ENCODE results near the gene COPS3. TPM values are rescaled to one million over a fixed set of nuclear protein-coding genes. Genes with fewer than 3 reads are reported as not detected.

The COPS3 gene
- total and polyA plus RNA-seq, 2 donors: 56.6 to 105 TPM

DNA sequence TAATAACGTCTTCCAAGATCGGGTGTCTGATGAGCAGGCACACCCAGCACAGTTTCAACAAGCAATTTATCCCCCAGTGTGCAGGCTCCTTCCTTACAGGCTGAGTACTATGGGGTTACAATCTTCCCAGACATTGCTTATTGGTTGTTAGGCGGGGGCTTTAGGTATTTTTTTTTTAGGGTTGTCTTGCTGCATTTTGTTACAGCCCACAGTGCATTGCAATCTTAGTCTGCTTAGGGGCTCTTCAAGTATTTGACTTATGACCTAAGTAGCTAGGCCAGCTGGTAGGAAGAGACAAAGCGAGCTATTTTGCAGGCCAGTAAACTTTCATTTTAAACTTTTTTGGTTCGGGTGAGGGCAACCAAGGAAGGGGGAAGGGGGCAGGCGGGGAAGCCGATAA, 80.7 kb downstream of the COPS3 start:
- peak overlapping the region in 1 of 2 donors; percentile 5 for H3K27ac ChIP-seq (ENCODE audit: low read depth in 1 of 2, low read length in 1 of 2)
- H3K4me3 ChIP-seq (ENCODE audit: low read length in 2 of 2): no peak overlapping the region
- DNase-seq (ENCODE audit: low read depth in 6 of 9, low spot score in 9 of 9): no peak
- no peaks in the 10 kb centered on the region for H3K36me3 ChIP-seq (ENCODE audit: control insufficient read depth in 2 of 2, insufficient read depth in 2 of 2, low read length in 1 of 2)
- H3K9me3 ChIP-seq (ENCODE audit: control insufficient read depth in 2 of 2, insufficient read depth in 1 of 2, low read length in 1 of 2): no peaks in the 10 kb centered on the region
- 94% methylated on average over 7 of the region's 7 CpGs for WGBS
- H3K27me3 ChIP-seq (ENCODE audit: control insufficient read depth in 2 of 2, insufficient read depth in 1 of 2, low read length in 1 of 2): peaks cover 0 to 12% of the 10 kb centered on the region in 2 donors
- H3K4me1 ChIP-seq (ENCODE audit: control insufficient read depth in 2 of 2, insufficient read depth in 2 of 2, low read length in 2 of 2): peaks cover 5 to 8% of the 10 kb centered on the region in 2 donors

DNA sequence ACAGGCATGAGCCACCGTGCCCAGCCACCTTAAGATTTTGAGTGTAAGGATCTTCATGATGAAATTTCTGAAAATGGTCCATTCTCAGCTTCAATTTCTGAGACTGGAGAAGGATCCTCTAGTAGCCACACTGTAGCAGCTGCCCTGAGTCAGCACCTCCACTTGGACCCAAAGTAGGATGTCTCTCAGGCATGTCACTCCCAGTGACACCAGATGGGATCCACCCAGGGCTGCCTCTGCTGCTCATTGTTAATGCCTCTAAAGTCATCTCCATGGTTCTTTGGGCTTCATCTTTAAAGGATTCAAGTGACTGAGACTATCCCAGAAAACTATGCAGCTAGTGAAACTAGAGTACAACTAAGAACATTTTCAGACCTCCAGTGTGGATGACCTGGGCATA, 82.8 kb downstream of the COPS3 start:
- Histone ChIP-seq H3K36me3 (ENCODE audit: control insufficient read depth in 2 of 2, insufficient read depth in 2 of 2, low read length in 1 of 2) (no peaks in the 10 kb centered on the region), H3K9me3 (ENCODE audit: control insufficient read depth in 2 of 2, insufficient read depth in 1 of 2, low read length in 1 of 2) (no peaks in the 10 kb centered on the region), H3K4me3 (ENCODE audit: low read length in 2 of 2) (no peak overlapping the region), H3K27me3 (ENCODE audit: control insufficient read depth in 2 of 2, insufficient read depth in 1 of 2, low read length in 1 of 2) (no peaks in the 10 kb centered on the region), H3K27ac (ENCODE audit: low read depth in 1 of 2, low read length in 1 of 2) (no peak overlapping the region), H3K4me1 (ENCODE audit: control insufficient read depth in 2 of 2, insufficient read depth in 2 of 2, low read length in 2 of 2) (no peaks in the 10 kb centered on the region)
- WGBS: 98% methylated on average over 1 of the region's 1 CpG
- no peak for DNase-seq (ENCODE audit: low read depth in 6 of 9, low spot score in 9 of 9)

DNA sequence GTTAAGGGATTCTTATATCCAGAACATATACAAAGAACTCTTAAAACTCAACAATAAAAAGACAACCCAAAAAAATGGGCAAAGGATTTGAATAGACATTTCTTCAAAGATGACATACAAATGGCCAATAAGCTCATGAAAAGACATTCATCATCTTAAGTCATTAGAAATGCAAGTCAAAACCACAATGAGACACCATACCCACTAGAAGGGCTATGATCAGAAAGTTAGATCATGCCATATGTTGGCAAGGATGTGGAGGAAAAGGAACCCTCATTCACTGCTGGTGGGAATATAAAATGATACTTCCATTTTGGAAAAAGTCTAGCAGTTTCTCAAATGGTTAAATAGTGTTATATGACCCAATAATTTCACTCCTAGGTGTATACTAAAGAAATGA, 84.3 kb downstream of the COPS3 start:
- H3K9me3 ChIP-seq (ENCODE audit: control insufficient read depth in 2 of 2, insufficient read depth in 1 of 2, low read length in 1 of 2): no peaks in the 10 kb centered on the region
- DNase-seq (ENCODE audit: low read depth in 6 of 9, low spot score in 9 of 9): no peak
- H3K4me1 ChIP-seq (ENCODE audit: control insufficient read depth in 2 of 2, insufficient read depth in 2 of 2, low read length in 2 of 2): no peaks in the 10 kb centered on the region
- no peak overlapping the region for H3K4me3 ChIP-seq (ENCODE audit: low read length in 2 of 2)
- H3K27me3 ChIP-seq (ENCODE audit: control insufficient read depth in 2 of 2, insufficient read depth in 1 of 2, low read length in 1 of 2): no peaks in the 10 kb centered on the region
- no peak overlapping the region for H3K27ac ChIP-seq (ENCODE audit: low read depth in 1 of 2, low read length in 1 of 2)
- no peaks in the 10 kb centered on the region for H3K36me3 ChIP-seq (ENCODE audit: control insufficient read depth in 2 of 2, insufficient read depth in 2 of 2, low read length in 1 of 2)

Other genes starting within 250 kb of the COPS3 start
- 99.8 TPM for gene MPRIP, start 238.8 kb downstream of the COPS3 start, total RNA-seq
- gene MPRIP, start 238.8 kb downstream of the COPS3 start, polyA plus RNA-seq: 137 TPM
- gene PLD6, start 74.9 kb downstream of the COPS3 start, total RNA-seq: 1.9 TPM
- gene PLD6, start 74.9 kb downstream of the COPS3 start, polyA plus RNA-seq: 3.8 TPM
- gene FLCN, start 44.1 kb downstream of the COPS3 start, total RNA-seq: 14.6 TPM
- gene FLCN, start 44.1 kb downstream of the COPS3 start, polyA plus RNA-seq: 14.4 TPM
- gene NT5M, start 22.1 kb upstream of the COPS3 start, total RNA-seq: 6.0 TPM
- 7.3 TPM for gene NT5M, start 22.1 kb upstream of the COPS3 start, polyA plus RNA-seq
- gene MED9, start 195.8 kb upstream of the COPS3 start, total RNA-seq: 14.3 TPM
- 14.3 TPM for gene MED9, start 195.8 kb upstream of the COPS3 start, polyA plus RNA-seq
- gene RASD1, start 215.1 kb upstream of the COPS3 start, total RNA-seq: 13.0 TPM
- 12.1 TPM for gene RASD1, start 215.1 kb upstream of the COPS3 start, polyA plus RNA-seq